Measurements from ENCODE around the gene HMOX2.

HMOX2 gene

DNA sequence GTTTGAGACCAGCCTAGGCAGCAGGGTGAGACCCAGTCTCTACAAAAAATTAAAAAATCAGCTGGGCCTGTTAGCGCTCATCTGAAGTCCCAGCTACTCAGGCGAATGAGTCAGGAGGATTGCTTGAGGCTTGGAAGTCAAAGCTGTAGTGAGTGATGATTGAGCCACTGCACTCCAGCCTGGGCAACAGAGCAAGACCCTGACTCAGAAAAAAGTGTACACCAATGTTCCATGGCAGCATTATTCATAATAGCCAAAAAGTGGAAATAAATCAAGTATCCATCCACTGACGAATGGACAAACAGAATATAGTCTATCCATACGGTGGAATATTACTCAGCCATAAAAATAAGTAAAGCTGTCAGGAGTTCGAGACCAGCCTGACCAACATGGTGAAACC lies 4.3 kb upstream of the HMOX2 start:
- Histone ChIP-seq H3K27ac (ENCODE audit: low read depth, low read length) (no peak overlapping the region), H3K9ac (ENCODE audit: low read length) (no peak overlapping the region), H3K27me3 (ENCODE audit: control insufficient read depth, insufficient read depth, low read length) (no peaks in the 10 kb centered on the region), H3K4me3 (ENCODE audit: low read length) (no peak overlapping the region), H3K4me1 (ENCODE audit: control insufficient read depth, insufficient read depth, low read length) (no peaks in the 10 kb centered on the region), H3K36me3 (ENCODE audit: control insufficient read depth, insufficient read depth, low read length) (peaks cover 4% of the 10 kb centered on the region)

DNA sequence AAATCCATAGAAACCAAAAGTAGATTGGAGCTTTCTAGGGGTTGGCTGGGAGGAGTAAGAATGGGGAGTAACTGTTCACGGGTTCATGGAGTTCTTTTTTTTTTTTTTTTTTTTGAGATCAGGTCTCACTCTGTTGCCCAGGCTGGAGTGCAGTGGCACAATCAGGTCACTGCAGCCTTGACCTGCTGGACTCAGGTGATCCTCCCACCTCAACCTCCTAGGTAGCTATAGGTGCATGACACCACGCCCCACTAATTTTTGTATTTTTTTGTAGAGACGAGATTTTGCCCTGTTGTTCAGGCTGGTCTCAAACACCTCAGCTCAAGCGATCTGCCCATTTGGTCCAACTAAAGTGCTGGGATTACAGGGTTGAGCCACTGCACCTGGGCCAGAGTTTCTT lies 3.3 kb upstream of the HMOX2 start:
- H3K36me3 ChIP-seq (ENCODE audit: control insufficient read depth, insufficient read depth, low read length) = peaks cover 4% of the 10 kb centered on the region
- no peak overlapping the region for H3K4me3 ChIP-seq (ENCODE audit: low read length)
- H3K4me1 ChIP-seq (ENCODE audit: control insufficient read depth, insufficient read depth, low read length) = no peaks in the 10 kb centered on the region
- H3K9ac ChIP-seq (ENCODE audit: low read length) = no peak overlapping the region
- no peak overlapping the region for H3K27ac ChIP-seq (ENCODE audit: low read depth, low read length)
- no peaks in the 10 kb centered on the region for H3K27me3 ChIP-seq (ENCODE audit: control insufficient read depth, insufficient read depth, low read length)

DNA sequence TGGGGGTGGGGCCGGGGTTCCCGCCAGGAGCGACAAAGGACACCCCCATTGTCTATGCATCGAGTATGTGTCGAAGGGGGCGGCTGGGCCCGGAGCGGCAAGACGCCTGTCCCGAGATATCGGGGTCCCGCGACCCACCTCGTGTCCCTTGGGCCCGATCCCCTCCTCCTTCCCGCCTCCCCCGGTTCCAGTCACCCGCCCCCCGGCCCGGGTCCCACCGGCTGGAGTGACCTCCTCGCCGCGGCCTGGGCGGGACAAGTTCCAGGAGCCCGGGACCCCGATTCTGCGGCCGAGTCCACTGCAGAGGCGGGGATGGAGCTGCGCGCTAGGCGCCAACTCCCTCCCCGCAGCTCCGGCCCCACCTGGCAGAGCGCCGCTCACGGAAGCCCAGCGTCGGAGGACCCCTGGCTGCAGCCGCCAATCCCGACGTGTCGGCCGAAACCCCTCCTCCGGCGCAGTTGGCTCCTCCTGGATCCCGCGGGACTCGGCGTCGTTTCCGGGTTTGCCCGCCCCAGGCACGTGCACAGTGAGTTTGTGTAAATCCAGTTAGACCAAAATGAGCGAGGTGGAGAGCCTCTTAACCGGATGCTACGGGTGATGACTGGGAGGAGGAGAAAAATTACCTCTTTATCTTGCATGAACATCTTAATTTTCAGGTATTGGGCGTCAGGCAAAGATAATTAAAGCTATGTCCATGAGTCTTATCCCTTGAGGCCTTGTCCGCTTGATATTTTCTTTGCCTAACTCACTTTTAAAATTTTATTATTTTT lies 1.8 kb upstream of the HMOX2 start, which contains the start of gene NMRAL1:
Gene NMRAL1, minus strand, starts transcription at position 434 of the 770 bp plus-strand sequence. CDS start 493 bp downstream, outside the sequence.
- peak within 1 kb of the TSS; percentile 4 for H3K9ac ChIP-seq (ENCODE audit: low read length)
- H3K4me3 ChIP-seq (ENCODE audit: low read length) = peak within 1 kb of the TSS; percentile 65
- no peaks in the 10 kb centered on the region for H3K27me3 ChIP-seq (ENCODE audit: control insufficient read depth, insufficient read depth, low read length)
- H3K36me3 ChIP-seq (ENCODE audit: control insufficient read depth, insufficient read depth, low read length) = no peaks in the 10 kb centered on the region
- H3K27ac ChIP-seq (ENCODE audit: low read depth, low read length) = peak within 1 kb of the TSS; percentile 57
- no peaks in the 10 kb centered on the region for H3K4me1 ChIP-seq (ENCODE audit: control insufficient read depth, insufficient read depth, low read length)

DNA sequence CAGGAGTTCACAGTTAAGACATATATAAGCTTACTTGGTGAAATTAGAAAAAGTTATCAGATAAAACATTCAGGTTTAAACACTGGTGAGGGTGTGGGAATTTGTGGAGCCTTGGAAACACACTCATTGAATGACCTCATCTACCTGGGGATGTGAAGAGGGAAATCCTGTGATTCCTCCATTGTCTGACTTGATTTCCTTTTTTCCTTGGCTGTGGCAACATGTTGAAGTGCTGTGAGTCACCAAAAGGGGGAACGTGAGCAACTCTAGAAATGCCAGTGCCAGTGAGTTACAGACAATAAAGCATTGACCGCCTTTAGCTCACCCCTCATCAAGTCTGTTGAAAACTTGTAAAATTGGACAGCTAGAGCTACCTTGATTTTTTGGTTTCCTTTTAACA lies 1.8 kb downstream of the HMOX2 start:
- Histone ChIP-seq H3K4me3 (ENCODE audit: low read length) (no peak overlapping the region), H3K27ac (ENCODE audit: low read depth, low read length) (no peak overlapping the region), H3K9ac (ENCODE audit: low read length) (no peak overlapping the region)

DNA sequence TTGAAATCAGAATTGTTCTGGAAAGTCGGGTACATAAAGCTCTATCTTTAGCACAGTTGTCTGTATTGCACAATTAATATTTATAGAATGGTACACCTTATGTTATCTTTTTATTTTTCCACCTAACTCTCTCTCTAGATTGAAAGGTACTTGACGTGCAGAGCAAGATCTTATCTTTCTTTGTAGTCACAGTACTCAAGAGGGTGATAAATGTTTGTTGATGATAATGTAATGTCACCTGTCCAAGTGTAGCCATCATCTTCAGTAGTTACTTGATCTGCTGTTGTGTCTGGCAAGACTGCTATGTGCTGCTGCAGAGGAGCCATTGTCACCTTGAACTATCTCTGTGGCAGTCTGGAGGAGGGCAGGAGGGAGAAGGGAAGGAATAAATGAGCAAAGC lies 5.3 kb downstream of the HMOX2 start:
- H3K27me3 ChIP-seq (ENCODE audit: control insufficient read depth, insufficient read depth, low read length) = no peaks in the 10 kb centered on the region
- no peak overlapping the region for H3K9ac ChIP-seq (ENCODE audit: low read length)
- H3K27ac ChIP-seq (ENCODE audit: low read depth, low read length) = no peak overlapping the region
- H3K36me3 ChIP-seq (ENCODE audit: control insufficient read depth, insufficient read depth, low read length) = peaks cover 5% of the 10 kb centered on the region
- H3K4me3 ChIP-seq (ENCODE audit: low read length) = no peak overlapping the region
- H3K4me1 ChIP-seq (ENCODE audit: control insufficient read depth, insufficient read depth, low read length) = no peaks in the 10 kb centered on the region

More for the DNA sequence above, 1.8 kb downstream of the HMOX2 start:
- no peaks in the 10 kb centered on the region for H3K4me1 ChIP-seq (ENCODE audit: control insufficient read depth, insufficient read depth, low read length)
- H3K27me3 ChIP-seq (ENCODE audit: control insufficient read depth, insufficient read depth, low read length) = no peaks in the 10 kb centered on the region
- H3K36me3 ChIP-seq (ENCODE audit: control insufficient read depth, insufficient read depth, low read length) = no peaks in the 10 kb centered on the region

DNA sequence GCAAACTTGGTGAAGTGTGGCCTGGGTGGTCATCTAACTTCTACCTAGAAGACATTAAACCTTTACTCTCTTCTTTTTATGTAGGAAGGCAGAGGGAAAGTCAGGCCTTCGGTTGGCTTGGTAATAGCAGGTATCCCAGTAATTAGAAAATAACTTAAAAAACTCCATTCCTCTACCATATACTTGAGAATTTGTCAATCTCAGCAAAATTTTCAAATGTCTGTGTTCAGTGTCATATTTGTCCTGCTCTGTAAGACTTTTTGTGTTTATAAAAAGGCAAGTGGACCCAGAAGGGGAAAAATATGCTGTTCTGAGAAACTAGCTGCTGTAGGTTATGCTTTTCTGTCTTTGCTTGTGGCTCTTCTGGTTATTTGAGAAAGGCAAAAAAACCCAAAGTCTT lies 5.8 kb downstream of the HMOX2 start:
- H3K36me3 ChIP-seq (ENCODE audit: control insufficient read depth, insufficient read depth, low read length) = peaks cover 6% of the 10 kb centered on the region
- no peaks in the 10 kb centered on the region for H3K27me3 ChIP-seq (ENCODE audit: control insufficient read depth, insufficient read depth, low read length)
- no peak overlapping the region for H3K4me3 ChIP-seq (ENCODE audit: low read length)
- no peaks in the 10 kb centered on the region for H3K4me1 ChIP-seq (ENCODE audit: control insufficient read depth, insufficient read depth, low read length)
- no peak overlapping the region for H3K27ac ChIP-seq (ENCODE audit: low read depth, low read length)
- H3K9ac ChIP-seq (ENCODE audit: low read length) = no peak overlapping the region

DNA sequence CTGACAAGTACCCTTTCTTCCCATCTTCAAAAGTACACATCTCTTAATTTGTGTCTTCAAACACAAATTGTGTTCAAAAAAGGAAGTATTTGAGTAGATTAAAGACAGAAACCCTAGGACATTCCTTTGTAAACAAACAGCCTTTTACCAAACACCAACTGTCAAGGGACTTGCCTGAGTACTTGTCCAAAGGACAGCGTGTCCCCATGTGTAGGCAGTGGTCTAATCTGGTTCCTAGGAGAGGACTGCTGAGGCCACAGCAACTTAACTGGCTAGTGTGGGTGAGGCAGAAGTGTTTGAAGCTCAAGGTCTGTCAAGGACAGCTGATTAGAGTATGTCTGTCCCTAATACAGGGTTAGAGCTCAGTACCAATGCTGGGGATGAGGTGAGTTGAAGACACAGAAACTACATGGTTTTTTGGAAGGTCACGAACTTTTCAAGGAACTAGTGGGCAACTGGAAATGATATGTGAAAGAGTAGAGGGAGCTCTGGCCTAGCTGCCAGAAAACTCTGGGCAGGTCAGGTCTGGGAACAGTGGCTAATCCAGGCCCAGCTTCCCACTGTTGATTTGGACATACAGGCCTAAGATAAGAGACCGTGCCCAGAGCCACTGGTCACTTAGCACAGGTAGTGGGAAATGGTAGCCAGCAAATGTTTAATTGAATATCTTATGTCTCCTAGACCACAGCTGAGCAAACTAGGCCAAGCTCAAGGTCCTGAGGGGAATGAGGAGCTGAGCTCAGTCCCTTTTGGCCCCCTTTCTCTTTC lies 10.1 kb downstream of the HMOX2 start:
- Histone ChIP-seq H3K4me3 (ENCODE audit: low read length) (no peak overlapping the region), H3K27me3 (ENCODE audit: control insufficient read depth, insufficient read depth, low read length) (no peaks in the 10 kb centered on the region), H3K4me1 (ENCODE audit: control insufficient read depth, insufficient read depth, low read length) (no peaks in the 10 kb centered on the region), H3K36me3 (ENCODE audit: control insufficient read depth, insufficient read depth, low read length) (peaks cover 6% of the 10 kb centered on the region), H3K27ac (ENCODE audit: low read depth, low read length) (no peak overlapping the region), H3K9ac (ENCODE audit: low read length) (no peak overlapping the region)

DNA sequence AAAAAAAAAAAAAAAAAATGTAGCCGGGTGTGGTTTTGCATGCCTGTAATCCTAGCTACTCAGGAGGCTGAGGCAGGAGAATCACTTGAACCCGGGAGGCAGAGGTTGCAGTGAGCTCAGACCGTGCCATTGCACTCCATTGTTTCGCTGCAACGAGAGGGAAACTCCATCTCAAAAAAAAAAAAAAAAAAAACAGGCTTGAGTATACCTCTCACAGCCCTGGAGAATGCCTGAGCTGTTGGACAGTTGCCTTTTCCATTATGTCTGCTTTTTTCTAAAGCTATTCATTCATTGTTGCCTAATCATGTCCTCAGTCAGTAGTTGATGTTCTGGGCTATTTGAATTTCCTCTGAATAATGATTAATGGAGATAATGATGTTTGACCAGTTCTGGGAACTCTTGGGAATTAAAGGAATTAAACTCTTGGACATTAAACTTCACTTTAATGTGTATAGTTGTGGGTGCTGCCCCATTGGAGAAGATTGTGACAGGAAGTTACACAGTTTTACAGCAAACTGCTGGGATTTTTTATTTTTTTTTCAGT lies 11.8 kb downstream of the HMOX2 start:
- Histone ChIP-seq H3K36me3 (ENCODE audit: control insufficient read depth, insufficient read depth, low read length) (peaks cover 6% of the 10 kb centered on the region), H3K27ac (ENCODE audit: low read depth, low read length) (no peak overlapping the region), H3K27me3 (ENCODE audit: control insufficient read depth, insufficient read depth, low read length) (no peaks in the 10 kb centered on the region), H3K4me3 (ENCODE audit: low read length) (no peak overlapping the region), H3K9ac (ENCODE audit: low read length) (no peak overlapping the region), H3K4me1 (ENCODE audit: control insufficient read depth, insufficient read depth, low read length) (no peaks in the 10 kb centered on the region)

DNA sequence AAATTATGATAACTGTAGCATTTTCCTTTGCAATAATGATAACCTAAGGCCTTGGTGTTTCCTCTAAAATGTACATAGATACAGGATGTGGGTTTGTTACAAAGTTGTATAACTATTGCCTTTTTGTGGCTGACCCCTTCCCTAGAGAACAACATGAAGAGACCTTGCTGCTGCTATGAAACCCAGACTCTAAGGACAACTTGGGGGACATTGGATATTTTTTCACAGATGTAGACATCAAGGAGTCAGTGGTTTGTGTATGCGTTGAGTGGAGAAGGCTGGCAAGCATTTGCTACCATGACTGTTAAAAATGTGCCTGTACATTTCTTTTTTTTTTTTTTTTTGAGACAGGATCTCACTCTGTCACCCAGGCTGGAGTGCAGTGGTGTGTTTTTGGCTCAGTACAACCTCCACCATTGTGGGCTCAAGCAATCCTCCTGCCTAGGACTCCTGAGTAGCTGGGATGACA lies 12.3 kb downstream of the HMOX2 start:
- H3K27ac ChIP-seq (ENCODE audit: low read depth, low read length) = no peak overlapping the region
- H3K9ac ChIP-seq (ENCODE audit: low read length) = no peak overlapping the region
- no peak overlapping the region for H3K4me3 ChIP-seq (ENCODE audit: low read length)
- H3K36me3 ChIP-seq (ENCODE audit: control insufficient read depth, insufficient read depth, low read length) = peaks cover 6% of the 10 kb centered on the region
- H3K27me3 ChIP-seq (ENCODE audit: control insufficient read depth, insufficient read depth, low read length) = no peaks in the 10 kb centered on the region
- H3K4me1 ChIP-seq (ENCODE audit: control insufficient read depth, insufficient read depth, low read length) = no peaks in the 10 kb centered on the region

DNA sequence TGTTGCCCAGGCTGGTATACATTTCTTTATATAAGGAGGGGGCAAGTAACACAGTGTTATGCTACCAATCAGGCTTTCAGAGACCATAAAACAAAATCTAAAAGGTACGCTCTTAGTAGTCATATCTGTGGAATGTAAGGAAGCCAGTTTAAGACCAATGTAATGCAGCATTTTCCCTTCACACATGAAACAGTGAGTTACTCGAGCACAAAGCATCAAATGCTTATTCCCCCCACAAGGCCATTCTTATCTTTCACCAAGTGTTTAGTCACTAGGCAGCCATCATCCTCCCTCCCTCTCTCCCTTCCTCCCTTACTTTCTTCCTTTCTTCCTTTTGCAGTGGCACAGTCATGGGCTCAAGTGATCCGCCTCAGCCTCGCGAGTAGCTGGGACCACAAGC lies 12.8 kb downstream of the HMOX2 start:
- no peak overlapping the region for H3K9ac ChIP-seq (ENCODE audit: low read length)
- no peak overlapping the region for H3K27ac ChIP-seq (ENCODE audit: low read depth, low read length)
- H3K27me3 ChIP-seq (ENCODE audit: control insufficient read depth, insufficient read depth, low read length) = no peaks in the 10 kb centered on the region
- peaks cover 6% of the 10 kb centered on the region for H3K36me3 ChIP-seq (ENCODE audit: control insufficient read depth, insufficient read depth, low read length)
- H3K4me1 ChIP-seq (ENCODE audit: control insufficient read depth, insufficient read depth, low read length) = no peaks in the 10 kb centered on the region
- no peak overlapping the region for H3K4me3 ChIP-seq (ENCODE audit: low read length)

DNA sequence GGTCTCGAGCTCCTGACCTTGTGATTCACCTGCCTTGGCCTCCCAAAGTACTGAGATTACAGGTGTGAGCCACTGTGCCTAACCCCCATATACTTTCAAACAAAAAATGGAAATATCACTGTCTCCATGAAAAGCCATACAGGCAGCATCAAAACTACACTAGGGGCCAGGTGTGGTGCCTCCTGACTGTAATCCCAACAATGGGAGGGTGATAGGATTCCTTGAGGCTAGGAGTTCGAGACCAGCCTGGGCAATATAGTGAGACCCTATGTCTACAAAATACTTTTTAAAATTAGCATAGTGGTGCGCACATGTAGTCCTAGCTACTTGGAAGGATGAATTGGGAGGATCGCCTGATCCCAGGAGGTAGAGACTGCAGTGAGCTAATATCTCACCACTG lies 15.7 kb downstream of the HMOX2 start:
- H3K27me3 ChIP-seq (ENCODE audit: control insufficient read depth, insufficient read depth, low read length) = no peaks in the 10 kb centered on the region
- H3K4me1 ChIP-seq (ENCODE audit: control insufficient read depth, insufficient read depth, low read length) = no peaks in the 10 kb centered on the region
- H3K9ac ChIP-seq (ENCODE audit: low read length) = no peak overlapping the region
- peaks cover 2% of the 10 kb centered on the region for H3K36me3 ChIP-seq (ENCODE audit: control insufficient read depth, insufficient read depth, low read length)
- H3K27ac ChIP-seq (ENCODE audit: low read depth, low read length) = no peak overlapping the region
- no peak overlapping the region for H3K4me3 ChIP-seq (ENCODE audit: low read length)

DNA sequence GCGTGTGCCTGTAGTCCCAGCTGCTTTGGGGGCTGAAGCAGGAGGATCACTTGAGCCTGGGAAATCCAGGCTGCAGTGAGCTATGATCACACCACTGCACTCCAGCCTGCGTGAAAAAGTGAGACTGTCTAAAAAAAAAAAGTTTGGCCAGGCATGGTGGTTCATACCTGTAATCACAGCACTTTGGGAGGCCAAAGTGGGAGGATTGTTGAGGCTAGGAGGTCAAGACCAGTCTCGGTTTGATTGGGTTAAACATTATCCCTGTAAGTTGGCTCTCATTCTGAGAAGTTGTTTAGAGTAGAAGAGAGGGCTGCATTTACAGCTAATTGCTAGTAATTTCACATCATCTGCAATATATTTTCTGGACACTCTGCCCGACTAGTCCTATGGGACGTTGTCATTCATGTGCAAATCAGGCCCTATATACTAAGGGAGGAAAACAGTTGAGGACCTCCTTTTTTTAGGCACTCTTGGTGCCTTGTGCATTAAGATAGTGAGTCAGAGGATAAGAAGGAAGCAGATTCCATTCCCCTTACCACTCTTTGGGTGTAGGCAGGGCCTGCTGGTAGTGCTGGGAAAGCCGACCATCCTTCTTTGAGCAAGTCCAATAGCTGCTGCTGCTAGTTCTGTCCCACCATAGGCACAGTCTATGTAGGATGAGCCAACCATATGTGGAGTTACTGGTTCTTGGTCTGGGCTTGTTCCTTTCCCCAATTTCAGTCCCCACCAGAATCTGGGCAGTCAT lies 18.7 kb downstream of the HMOX2 start:
- H3K27ac ChIP-seq (ENCODE audit: low read depth, low read length) = no peak overlapping the region
- H3K4me1 ChIP-seq (ENCODE audit: control insufficient read depth, insufficient read depth, low read length) = peaks cover 3% of the 10 kb centered on the region

More for the DNA sequence above, 18.7 kb downstream of the HMOX2 start:
- Histone ChIP-seq H3K27me3 (ENCODE audit: control insufficient read depth, insufficient read depth, low read length) (no peaks in the 10 kb centered on the region), H3K36me3 (ENCODE audit: control insufficient read depth, insufficient read depth, low read length) (peaks cover 5% of the 10 kb centered on the region), H3K9ac (ENCODE audit: low read length) (no peak overlapping the region), H3K4me3 (ENCODE audit: low read length) (no peak overlapping the region)

Measured in rectal smooth muscle tissue (tissue), 1 donor.